ENCODE results near the gene GABBR2. TPM values are rescaled to one million over a fixed set of nuclear protein-coding genes. Genes with fewer than 3 reads are reported as not detected.

The GABBR2 gene
- total RNA-seq, 2 donors from 2014 or later, result not detected

DNA sequence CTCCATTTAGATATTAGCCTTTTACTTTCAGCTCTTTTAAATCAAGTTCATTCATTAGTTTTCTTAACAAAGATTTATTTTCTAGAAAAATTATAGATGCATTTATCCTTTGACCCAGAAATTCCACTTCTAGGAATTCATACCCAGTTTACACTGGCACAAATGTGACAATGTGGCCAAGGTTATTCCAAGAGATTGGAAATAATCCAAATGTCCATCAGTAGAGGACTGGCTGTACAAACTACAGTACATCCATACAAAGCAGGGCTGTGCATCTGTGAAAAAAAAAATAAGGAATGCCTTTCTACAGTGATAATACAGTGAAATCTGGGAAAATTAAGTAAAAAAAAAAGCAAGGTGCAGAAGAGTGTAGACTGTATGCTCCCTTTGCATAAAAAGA, 149.2 kb downstream of the GABBR2 start:
- Mint-ChIP-seq H3K27me3 (peaks cover 10% of the 10 kb centered on the region), H3K36me3 (ENCODE audit: low read depth) (no peaks in the 10 kb centered on the region), H3K4me1 (no peaks in the 10 kb centered on the region), H3K27ac (no peak overlapping the region), H3K4me3 (no peak overlapping the region), H3K9me3 (no peaks in the 10 kb centered on the region)
- ATAC-seq (replicated peaks), result no peak

DNA sequence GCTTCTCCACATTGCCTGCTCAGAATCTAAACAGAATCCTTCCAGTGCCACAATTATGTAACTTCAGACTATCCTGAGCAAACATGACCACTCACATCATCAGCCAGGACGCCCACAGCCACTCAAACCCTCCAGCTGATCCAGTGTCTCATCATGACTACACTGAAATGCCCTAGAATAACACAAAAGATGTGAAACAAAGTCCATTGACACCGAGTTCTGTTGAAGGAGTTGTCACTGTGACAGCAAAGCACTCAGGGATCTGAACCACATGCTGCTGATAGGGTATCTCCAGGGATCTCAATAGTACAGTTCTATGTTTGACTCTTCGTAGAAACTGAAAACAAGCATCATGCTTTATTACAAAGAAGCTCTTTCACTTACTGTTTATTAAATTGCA, 150.2 kb downstream of the GABBR2 start:
- Mint-ChIP-seq H3K4me1 (no peaks in the 10 kb centered on the region), H3K4me3 (no peak overlapping the region), H3K27ac (no peak overlapping the region), H3K9me3 (no peaks in the 10 kb centered on the region), H3K36me3 (ENCODE audit: low read depth) (no peaks in the 10 kb centered on the region), H3K27me3 (peaks cover 16% of the 10 kb centered on the region)
- ATAC-seq (replicated peaks), result no peak

DNA sequence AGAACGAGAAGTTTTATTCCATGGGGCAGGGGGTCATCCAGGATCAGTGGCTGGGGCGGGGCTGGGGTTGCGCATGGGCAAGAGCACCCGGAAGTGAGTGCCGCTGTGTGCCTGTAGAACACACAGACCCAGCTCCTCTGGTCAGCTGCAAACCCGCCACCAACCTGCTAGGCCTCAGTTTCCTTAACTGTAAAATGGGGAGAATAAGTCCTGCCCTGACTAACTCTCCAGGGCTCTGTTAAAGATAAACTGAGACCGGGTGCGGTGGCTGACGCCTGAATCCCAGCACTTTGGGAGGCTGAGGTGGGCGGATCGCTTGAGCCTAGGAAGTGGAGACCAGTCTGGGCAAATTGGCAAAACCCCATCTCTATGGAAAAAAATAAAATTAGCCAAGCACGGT, 152.2 kb downstream of the GABBR2 start:
- H3K36me3 Mint-ChIP-seq (ENCODE audit: low read depth), result no peaks in the 10 kb centered on the region
- H3K27me3 Mint-ChIP-seq, result peaks cover 20% of the 10 kb centered on the region
- ATAC-seq (replicated peaks), result no peak
- H3K4me1 Mint-ChIP-seq, result no peaks in the 10 kb centered on the region
- H3K9me3 Mint-ChIP-seq, result no peaks in the 10 kb centered on the region
- H3K4me3 Mint-ChIP-seq, result no peak overlapping the region
- no peak overlapping the region for H3K27ac Mint-ChIP-seq

DNA sequence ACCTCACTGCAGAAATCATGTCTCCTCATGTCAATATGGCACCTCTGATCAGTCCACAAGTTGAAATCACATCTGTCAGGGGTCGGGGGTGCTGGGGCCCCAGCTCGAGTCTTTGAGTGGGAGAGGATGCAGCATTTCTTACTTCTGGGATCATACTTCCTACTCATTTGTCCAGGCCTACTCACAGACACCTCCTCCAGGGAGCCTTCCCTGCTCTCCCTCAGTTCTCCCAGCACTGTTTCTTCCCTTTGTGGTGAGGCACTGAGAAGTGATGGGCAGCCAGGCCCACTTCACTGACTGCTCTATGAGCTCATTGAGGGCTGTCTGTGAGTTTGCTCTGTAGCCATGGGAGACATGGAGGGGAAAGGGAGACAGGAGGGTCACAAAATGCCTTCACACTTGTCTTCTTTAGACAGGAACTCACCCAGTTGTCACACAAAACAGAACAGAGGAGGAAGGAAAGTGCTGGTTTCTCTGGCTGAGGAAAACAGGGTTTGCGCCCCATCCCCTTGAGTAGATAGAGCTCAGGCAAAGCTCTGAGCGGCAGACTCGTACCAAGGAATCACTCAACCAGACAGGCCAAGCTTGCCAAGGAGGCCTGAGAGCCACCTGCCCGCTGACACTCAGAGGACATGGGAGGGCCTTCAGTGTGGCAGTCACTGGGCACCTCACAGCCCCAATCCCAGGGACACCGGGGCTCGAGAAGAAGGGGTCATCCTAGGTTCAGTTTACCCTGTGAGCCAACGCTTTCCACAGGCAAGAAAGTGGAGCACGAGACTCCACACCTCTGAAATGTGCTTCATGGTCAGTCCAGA, 152.9 kb downstream of the GABBR2 start:
- ATAC-seq (replicated peaks), result no peak
- Mint-ChIP-seq H3K4me3 (no peak overlapping the region), H3K27ac (no peak overlapping the region), H3K4me1 (no peaks in the 10 kb centered on the region), H3K9me3 (no peaks in the 10 kb centered on the region), H3K36me3 (ENCODE audit: low read depth) (no peaks in the 10 kb centered on the region), H3K27me3 (peaks cover 20% of the 10 kb centered on the region)

DNA sequence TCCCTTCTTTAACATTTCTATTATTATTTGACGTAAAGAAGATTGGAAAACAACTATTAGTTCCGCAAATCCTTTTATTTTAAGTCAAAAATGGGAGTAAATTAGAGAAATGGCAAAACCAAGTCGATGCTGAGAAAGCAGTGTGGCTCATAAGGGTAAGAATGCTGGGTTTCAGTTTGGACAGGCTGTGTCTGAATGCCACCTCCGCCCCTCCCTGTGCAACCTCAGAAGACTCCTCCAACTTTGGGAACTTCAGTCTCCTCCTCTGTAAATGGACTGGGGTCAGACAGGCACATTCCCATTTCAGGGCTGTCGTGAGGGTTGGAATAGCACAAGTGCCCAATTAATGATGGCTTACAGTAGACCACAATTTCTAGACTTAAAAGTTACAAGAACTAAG, 154.0 kb downstream of the GABBR2 start:
- H3K4me1 Mint-ChIP-seq, result no peaks in the 10 kb centered on the region
- ATAC-seq (replicated peaks), result no peak
- H3K9me3 Mint-ChIP-seq, result no peaks in the 10 kb centered on the region
- no peak overlapping the region for H3K27ac Mint-ChIP-seq
- H3K36me3 Mint-ChIP-seq (ENCODE audit: low read depth), result no peaks in the 10 kb centered on the region
- peaks cover 17% of the 10 kb centered on the region for H3K27me3 Mint-ChIP-seq
- H3K4me3 Mint-ChIP-seq, result no peak overlapping the region

DNA sequence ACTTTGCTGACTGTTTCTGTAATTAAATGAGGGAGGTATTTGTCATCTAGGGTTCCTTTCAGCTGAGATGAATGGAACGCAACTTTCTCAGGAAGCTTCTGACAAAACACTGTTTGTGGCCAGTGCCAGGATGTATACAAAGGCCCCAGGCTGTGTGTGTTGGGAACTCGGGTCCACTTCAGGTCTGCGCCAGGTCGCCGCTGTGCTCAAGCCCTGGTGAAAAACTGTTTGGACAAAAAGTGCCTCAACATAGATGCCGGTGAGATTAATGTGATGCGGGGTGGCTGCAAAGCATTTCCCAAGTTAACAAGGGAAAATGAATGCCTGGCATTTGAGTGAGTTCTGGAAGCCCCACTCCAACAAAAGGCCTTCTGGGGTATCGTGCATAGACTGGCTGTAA, 156.4 kb downstream of the GABBR2 start:
- no peaks in the 10 kb centered on the region for H3K36me3 Mint-ChIP-seq (ENCODE audit: low read depth)

DNA sequence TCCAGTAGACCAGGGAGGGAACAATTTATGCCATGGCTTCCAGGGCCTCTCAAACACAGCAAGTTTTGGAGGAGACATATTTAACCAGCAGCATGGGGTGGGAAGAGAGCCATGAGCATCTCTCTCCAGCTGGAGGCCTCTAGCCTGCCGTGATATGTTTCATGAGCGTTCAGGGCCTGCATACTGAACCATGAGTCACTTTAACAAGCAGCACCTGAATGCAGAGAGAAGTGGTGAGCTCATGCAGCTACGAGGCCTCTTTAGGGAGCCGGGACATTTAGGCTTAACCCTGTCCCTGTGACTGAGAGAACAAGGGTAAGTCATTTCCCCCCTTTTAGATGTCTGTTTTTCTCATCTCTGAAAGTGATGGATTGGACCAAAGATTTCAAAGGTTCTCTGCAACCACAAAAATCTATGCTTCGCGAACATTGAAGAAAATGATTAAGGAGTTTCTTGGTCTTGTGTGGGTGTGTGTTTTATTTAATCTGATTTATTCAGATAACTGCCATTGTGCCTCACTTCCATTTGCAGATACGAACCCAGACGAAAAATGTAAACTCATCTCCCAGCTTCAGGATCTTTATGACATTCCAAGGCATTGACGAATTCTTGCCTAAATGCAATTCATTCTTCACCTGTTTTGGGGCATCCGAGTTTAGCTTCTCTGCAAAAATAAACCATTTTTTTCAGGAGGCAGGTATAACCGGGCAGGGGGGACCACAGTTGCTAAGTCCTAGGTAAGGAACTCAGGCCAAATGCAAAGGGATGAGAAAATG, 157.0 kb downstream of the GABBR2 start:
- H3K4me3 Mint-ChIP-seq, result no peak overlapping the region
- no peaks in the 10 kb centered on the region for H3K9me3 Mint-ChIP-seq
- no peaks in the 10 kb centered on the region for H3K36me3 Mint-ChIP-seq (ENCODE audit: low read depth)
- no peak overlapping the region for H3K27ac Mint-ChIP-seq
- no peak for ATAC-seq (replicated peaks)
- H3K27me3 Mint-ChIP-seq, result peaks cover 23% of the 10 kb centered on the region
- no peaks in the 10 kb centered on the region for H3K4me1 Mint-ChIP-seq

More for the DNA sequence above, 156.4 kb downstream of the GABBR2 start:
- no peaks in the 10 kb centered on the region for H3K9me3 Mint-ChIP-seq
- peaks cover 22% of the 10 kb centered on the region for H3K27me3 Mint-ChIP-seq
- no peak overlapping the region for H3K27ac Mint-ChIP-seq
- no peak overlapping the region for H3K4me3 Mint-ChIP-seq
- no peak for ATAC-seq (replicated peaks)
- H3K4me1 Mint-ChIP-seq, result no peaks in the 10 kb centered on the region

DNA sequence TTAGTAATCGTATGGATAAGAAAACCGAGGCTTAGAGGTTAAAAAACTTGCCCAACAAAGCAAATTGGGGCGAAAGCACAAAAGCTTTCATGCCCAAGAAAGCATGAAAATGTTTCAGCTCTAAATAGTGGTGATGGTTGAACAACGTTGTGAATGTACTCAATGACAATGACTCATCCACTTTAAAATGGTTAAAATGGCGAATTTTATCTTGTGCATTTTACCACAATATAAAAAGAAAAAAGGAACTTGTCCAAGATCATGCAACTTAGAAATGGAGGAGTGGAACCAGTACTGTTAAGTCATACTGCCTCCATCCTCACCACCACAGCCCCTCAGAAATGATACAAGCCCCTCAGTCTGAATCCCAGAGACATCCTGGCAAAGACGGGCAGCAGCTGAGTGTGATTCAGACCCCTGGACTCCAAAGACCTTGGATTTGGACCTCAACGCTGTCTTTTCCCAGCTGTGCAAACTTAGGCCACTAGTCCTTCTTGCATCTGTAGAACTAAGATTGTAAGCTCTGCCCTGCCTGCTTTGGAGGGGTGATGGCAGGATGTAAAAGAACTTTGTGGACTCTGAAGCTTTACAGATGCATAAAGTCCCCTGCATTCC, 158.4 kb downstream of the GABBR2 start:
- H3K4me1 Mint-ChIP-seq, result no peaks in the 10 kb centered on the region
- no peaks in the 10 kb centered on the region for H3K36me3 Mint-ChIP-seq (ENCODE audit: low read depth)
- H3K27me3 Mint-ChIP-seq, result peaks cover 17% of the 10 kb centered on the region
- no peaks in the 10 kb centered on the region for H3K9me3 Mint-ChIP-seq
- no peak overlapping the region for H3K4me3 Mint-ChIP-seq
- H3K27ac Mint-ChIP-seq, result no peak overlapping the region
- ATAC-seq (replicated peaks), result no peak

DNA sequence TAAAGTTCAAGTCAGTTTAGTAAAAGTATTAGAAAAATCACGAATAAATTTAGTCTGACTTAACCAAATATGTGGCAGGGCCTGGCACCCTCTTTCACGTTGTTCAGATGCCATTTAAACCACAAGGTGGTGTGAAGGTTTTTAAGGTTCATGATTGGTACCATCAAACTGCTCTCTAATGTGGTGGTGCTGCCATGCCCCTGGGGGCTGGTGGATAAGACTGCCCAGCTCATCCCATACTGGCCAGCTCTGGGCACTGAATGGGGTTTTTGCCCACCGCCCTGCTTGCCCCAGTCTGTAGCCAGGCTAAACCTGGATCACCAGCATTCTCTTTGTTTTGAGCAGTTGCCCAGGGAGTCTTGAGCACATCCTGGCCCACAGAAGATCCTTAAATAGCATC, 159.3 kb downstream of the GABBR2 start:
- Mint-ChIP-seq H3K4me3 (no peak overlapping the region), H3K9me3 (no peaks in the 10 kb centered on the region), H3K27ac (no peak overlapping the region), H3K27me3 (peaks cover 16% of the 10 kb centered on the region), H3K36me3 (ENCODE audit: low read depth) (no peaks in the 10 kb centered on the region), H3K4me1 (no peaks in the 10 kb centered on the region)
- no peak for ATAC-seq (replicated peaks)

DNA sequence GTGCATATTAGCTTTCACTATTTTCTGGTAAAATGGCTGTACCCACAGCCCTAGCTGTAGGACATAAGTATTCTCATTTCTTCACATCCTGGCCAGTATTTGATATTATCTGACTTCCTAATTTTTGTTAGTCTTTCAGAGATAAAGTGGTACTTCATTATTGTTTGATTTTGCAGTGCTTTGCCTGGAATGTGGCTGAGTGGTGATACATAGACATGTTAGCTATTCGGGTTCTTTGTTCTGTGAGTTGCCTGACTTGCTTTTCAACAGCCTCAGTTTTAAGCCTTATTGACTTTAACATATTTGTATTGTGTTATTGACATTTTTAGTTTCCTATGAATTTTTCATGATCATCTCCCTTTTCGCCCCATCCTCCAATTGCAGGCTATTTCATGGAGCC, 161.1 kb downstream of the GABBR2 start:
- H3K27ac Mint-ChIP-seq, result no peak overlapping the region
- ATAC-seq (replicated peaks), result no peak
- no peak overlapping the region for H3K4me3 Mint-ChIP-seq
- H3K4me1 Mint-ChIP-seq, result no peaks in the 10 kb centered on the region
- H3K27me3 Mint-ChIP-seq, result peaks cover 9% of the 10 kb centered on the region
- no peaks in the 10 kb centered on the region for H3K9me3 Mint-ChIP-seq
- H3K36me3 Mint-ChIP-seq (ENCODE audit: low read depth), result no peaks in the 10 kb centered on the region

DNA sequence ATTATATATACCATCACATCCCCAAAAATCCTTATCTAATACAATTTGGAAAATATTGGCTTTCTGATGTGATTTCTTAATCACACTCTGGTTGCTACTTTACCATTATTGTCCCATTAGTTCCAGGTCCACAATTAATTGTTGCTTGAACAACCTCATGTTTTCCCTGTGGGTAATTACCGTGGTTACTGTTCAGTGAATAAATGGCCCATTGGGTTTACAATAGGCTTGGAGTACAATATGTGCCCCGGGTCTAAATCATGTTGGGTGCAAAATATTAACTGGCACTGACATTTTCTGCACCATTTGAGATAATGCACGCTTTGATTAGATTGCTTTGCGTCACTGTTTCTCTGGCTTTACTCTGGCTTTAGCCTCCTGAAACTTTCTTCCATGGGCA, 163.7 kb downstream of the GABBR2 start:
- Mint-ChIP-seq H3K4me1 (no peaks in the 10 kb centered on the region), H3K9me3 (no peaks in the 10 kb centered on the region), H3K36me3 (ENCODE audit: low read depth) (no peaks in the 10 kb centered on the region), H3K4me3 (no peak overlapping the region), H3K27me3 (peaks cover 10% of the 10 kb centered on the region), H3K27ac (no peak overlapping the region)
- ATAC-seq (replicated peaks), result no peak

DNA sequence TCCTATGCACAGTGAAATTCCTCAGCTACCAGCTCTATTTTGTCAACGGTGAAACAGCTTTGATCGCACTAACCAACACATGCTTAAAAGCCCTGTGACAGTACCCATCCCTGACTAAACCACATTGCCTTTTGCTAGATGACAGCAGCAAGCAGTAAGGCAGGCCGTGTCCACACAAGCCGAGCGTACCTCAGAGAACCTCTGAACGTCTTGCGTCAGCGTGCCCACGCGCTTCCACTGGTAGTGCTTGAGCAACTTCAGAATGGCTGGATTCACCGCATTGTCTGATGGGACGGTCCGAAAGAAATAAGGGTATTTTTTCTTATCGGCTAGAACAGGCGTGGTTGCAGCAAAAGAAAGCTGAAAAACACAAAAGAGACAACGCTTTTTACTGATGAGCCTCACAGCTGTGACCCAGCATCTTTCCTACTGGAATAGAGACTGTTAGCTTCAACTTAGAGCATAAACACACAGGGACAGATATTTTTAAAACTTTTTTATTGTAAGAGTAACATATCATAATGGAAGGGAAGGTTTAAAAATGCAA, 167.0 kb downstream of the GABBR2 start:
- no peak overlapping the region for H3K4me3 Mint-ChIP-seq
- no peak overlapping the region for H3K27ac Mint-ChIP-seq
- no peaks in the 10 kb centered on the region for H3K9me3 Mint-ChIP-seq
- H3K27me3 Mint-ChIP-seq, result peaks cover 5% of the 10 kb centered on the region
- ATAC-seq (replicated peaks), result no peak
- no peaks in the 10 kb centered on the region for H3K4me1 Mint-ChIP-seq
- no peaks in the 10 kb centered on the region for H3K36me3 Mint-ChIP-seq (ENCODE audit: low read depth)

DNA sequence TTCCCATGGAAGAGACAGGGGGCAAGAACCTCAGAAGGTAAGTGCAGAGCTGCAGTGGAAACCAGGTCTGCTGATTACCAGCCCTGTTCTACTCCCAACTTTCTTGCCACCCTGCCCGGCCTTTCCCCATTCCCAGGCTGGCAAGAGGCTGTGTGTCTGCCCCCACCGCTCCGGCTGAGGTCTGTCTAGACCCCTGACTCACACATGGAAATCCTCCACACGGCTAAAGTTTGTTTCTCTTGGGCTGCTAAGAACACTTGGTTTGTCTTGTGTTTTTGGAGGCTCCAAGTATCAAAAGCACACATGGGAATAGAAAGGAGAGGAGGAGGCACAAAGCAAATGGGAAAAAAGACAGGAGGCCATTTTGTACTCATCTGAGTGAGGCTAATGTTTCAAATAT, 168.3 kb downstream of the GABBR2 start:
- no peaks in the 10 kb centered on the region for H3K4me1 Mint-ChIP-seq
- ATAC-seq (replicated peaks), result no peak
- H3K36me3 Mint-ChIP-seq (ENCODE audit: low read depth), result no peaks in the 10 kb centered on the region
- peaks cover 6% of the 10 kb centered on the region for H3K27me3 Mint-ChIP-seq
- H3K9me3 Mint-ChIP-seq, result no peaks in the 10 kb centered on the region
- no peak overlapping the region for H3K4me3 Mint-ChIP-seq
- H3K27ac Mint-ChIP-seq, result no peak overlapping the region

DNA sequence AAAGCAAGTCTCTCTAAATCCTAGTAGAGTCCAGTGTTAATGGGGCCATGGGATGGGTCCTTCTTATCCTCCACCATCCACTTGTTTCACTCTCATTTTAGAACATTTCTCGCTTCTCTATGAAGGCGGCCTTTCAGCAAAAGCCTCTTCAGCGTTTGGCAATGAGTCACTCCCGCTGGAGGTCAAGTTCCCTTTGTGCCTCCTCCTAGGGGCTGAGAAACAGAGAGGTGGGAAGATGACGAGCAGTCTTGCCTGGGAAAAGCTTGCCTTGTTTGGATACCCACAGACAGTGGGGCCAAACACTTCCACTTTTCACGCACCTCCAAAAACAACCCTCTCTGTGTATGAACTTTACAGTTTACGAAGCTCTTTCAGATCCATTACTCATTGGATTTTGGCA, 168.8 kb downstream of the GABBR2 start:
- no peaks in the 10 kb centered on the region for H3K4me1 Mint-ChIP-seq

More for the DNA sequence above, 168.8 kb downstream of the GABBR2 start:
- no peak overlapping the region for H3K4me3 Mint-ChIP-seq
- no peaks in the 10 kb centered on the region for H3K36me3 Mint-ChIP-seq (ENCODE audit: low read depth)
- no peaks in the 10 kb centered on the region for H3K9me3 Mint-ChIP-seq
- H3K27ac Mint-ChIP-seq, result no peak overlapping the region
- peaks cover 8% of the 10 kb centered on the region for H3K27me3 Mint-ChIP-seq
- no peak for ATAC-seq (replicated peaks)

Data from activated T-helper 17 cell treated with anti-CD3 and anti-CD28 coated beads, Interleukin-2, amount 50 U/mL, for 72 hours (primary cell).